ENCODE results near the gene DLGAP4.
"Not testable (repeated sequence)": the region's sequence is repeated elsewhere in the genome, so short reads cannot be mapped to it uniquely, and the experiment has no call there.

The DLGAP4 gene

DNA sequence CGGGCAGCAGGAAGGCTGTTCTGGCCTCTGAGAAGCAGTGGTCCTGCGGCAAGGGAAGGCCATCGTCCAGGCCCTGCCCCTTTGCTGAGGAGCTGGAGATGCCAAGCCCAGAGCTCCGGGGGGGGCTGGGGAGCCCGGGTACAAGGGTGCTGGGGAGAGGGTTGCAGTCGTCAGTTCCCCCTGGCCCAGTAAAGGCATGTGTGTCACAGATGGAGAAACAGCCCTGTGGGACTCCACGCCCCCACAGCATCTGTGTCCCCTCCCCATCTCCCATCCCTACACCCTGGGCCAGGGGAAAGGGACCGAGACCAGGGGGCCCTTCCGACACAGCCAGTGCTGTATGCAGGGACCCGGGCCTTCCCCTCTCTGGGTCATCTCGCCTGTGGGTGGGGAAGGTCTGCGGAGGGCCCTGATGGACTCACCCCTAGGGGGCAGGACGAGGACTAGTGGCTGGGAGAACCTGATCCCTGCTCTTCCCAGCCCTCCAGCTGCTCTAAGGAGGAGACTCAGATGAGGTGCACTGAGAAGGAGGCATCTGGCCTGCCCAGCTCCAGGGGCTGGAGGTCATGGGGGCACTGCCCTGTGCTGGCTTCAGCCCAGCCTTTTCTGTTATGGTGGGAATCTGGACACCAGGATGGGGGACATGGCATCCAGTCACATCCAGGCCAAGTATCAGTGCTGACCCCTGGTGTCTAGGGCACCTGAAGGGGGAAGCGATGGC is 235.8 kb downstream of the DLGAP4 start:
- DNase-seq (ENCODE audit: low spot score): peak; percentile 81

DNA sequence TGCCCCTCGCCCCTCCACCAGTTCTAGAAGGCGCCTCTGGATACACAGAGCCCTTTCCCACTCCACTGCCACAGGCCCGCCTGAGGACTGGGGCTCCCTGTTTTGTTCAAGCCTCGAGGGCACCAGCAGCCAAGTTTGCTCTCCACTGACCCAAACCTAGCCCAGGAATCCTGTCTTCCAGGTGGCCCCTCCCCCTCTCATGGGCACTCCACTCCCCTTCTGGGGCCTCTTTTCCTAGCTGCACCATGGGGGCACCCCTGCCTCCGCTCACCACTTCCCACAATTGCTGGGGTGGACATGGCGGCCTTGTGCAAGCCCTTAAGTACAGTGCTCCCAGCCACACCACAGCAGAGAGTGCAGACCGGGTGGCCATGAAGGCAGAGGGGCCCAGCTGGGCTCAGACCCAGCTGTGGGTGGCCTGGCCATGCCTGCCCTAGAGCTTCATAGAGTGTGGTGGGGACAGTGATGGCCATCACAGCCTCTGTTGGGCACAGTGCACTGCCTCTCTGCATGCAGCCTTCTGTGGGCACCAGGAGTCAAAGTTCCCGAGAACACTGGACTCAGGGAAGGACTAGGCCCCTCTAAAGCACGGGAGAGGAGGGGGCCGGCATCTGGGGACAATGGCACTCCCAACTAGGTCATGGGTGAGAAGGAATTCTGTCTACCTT is 236.5 kb downstream of the DLGAP4 start:
- DNase-seq (ENCODE audit: low spot score): no peak

DNA sequence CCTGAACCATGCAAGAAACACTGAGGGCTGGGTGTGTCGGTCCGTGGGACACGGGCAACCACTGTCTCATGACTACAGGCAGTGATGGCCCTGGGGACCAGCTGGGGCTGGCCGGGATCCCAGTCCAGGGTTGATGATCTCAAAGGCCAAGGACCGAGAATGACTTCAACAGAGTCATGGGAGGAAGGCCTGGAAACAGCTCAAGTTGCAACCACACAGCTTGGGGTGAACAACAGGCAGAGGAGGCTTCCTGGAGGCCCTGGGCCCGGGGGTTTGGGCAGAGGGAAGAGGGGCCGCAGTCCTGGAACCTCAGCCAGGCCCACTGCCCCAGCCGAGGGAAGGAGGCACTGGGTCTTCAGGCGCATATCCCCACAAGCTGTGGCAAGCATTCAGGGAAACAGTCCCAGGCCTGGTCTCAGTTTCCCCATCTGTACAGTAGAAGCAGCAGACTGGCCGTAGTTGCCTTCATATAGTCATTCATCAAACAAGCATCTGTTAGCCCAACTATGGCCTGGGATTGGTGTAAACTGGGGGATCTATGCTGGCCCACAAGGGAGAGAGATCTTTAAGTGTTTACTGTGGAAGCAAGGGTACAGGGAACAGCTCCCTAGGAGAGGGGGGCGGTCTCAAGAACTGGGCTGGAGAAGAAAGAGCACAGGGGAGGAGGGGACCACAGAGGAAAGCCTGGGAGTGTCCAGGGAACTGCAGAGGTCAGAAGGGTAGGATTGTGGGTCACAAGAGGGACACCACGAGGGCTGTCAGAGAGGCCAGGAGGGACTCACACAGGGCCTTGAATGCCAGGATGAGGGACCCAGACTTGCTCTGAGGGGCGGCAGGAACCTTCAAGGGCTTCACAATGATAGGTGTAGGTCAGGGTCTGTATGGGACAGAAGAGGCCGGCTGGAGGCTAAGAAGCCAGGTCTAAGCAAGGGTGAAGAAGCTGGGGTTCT is 237.3 kb downstream of the DLGAP4 start:
- DNase-seq (ENCODE audit: low spot score): peak; percentile 82

DNA sequence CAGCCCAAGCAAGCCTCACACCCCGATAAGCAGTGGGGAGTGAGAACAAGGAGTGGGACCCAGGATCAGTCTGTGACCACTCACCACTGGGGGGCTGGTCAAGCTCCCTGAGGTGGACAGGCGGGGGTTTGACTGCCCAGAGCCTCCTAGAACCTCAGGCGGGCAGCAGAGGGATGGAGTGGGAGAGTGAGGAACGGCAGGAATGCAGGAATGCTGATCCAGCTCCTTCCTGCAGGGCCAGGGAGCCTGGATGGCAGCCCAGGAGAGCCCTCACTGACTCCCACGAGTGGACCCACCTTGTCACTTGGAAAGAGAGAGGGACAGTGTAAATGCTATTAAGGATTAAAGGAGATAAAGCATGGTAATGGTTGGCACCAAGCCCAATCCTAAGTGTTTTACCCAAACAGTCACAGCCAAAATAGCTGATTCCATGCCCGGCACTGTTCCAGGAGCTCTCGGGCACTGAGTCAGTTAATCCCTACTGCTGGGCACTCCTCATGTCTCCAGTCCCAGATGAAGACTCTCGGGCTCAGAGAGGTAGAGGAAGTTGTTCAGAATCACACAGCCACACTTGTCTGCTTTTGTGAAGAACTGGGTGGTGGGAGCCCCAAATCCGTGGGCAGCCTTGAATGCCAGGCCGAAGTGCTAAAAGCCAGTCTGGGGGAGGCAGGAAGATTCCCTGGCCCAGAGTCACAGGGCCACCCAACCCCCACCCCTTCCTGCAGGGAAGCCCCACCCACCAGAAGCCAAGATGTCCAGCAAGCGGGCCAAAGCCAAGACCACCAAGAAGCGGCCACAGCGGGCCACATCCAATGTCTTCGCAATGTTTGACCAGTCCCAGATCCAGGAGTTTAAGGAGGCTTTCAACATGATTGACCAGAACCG is 238.2 kb downstream of the DLGAP4 start:
- DNase-seq (ENCODE audit: low spot score): peak; percentile 73

DNA sequence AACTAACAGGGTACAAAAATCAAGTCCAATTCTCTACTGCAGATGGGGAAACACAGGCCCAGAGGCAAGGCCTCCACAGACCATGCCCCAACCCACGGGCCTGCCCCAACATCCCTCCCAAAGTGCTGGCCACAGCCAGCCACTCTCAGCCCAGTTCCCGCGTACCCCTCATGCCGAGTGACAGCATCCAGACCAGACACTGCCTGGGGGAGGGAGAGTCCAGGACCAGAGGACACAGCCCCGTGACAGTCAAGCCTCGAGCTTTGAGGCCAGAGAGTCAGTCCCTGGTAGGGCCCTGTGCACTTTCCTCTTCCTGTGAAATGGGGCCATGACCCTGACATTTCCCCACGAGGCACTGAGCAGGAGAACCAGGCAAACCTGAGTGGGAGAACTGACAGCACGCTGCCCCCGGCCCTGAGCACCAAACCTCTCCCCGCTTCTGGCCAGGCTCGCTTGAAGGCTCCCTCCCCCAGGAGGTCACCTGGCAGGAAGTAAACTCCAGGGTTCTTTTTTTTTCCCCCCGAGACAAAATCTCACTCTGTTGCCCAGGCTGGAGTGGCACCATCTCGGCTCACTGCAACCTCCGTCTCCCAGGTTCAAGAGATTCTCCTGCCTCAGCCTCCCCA is 240.1 kb downstream of the DLGAP4 start:
- no peak for DNase-seq (ENCODE audit: low spot score)

DNA sequence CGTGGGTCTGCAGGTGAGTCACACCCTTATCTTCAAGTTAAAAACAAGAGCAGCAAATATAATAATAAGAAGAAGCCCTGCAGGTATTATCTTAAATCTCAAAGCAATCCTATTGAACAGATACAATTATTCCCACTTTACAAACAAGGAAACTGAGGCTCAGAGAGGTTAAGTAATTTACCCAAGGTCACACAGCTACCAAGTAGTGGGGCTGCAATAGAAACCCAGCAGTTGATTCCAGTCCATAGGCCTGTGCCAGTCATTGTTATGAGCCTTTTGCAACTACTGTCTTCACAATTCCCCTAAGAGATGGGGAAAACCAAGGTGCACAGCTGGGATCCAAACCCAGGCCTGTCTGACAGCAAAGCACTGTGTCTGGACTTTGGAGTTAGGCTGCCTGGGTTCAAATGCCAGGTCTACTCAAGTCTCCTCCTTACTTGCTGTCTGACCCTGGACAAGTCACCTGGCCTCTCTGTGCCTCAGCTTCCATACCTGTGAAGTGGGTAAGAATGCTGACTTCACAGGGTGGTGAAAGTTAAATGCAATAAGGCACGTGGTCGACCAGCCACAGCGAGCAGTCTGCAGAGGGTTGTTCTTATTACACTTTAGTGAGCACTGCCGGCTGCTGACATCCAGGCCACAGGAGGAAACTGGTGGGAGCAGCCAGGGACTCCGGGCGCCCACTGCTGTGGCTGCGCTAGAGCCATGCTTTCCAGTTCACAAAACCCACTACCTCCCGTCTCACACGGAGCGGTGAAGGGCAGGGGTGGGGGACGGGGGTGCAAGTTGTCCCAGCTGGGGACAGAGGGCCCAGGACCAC is 241.3 kb downstream of the DLGAP4 start:
- DNase-seq (ENCODE audit: low spot score): no peak

DNA sequence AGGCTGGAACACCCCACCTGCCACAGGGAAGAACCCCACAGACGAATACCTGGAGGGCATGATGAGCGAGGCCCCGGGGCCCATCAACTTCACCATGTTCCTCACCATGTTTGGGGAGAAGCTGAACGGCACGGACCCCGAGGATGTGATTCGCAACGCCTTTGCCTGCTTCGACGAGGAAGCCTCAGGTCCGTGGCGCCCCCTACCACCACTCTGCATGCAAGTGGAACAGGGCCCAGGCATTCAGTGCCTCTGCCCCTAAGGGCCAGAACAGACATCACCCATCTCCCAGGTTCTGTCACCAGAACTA is 241.8 kb downstream of the DLGAP4 start:
- DNase-seq (ENCODE audit: low spot score): no peak

DNA sequence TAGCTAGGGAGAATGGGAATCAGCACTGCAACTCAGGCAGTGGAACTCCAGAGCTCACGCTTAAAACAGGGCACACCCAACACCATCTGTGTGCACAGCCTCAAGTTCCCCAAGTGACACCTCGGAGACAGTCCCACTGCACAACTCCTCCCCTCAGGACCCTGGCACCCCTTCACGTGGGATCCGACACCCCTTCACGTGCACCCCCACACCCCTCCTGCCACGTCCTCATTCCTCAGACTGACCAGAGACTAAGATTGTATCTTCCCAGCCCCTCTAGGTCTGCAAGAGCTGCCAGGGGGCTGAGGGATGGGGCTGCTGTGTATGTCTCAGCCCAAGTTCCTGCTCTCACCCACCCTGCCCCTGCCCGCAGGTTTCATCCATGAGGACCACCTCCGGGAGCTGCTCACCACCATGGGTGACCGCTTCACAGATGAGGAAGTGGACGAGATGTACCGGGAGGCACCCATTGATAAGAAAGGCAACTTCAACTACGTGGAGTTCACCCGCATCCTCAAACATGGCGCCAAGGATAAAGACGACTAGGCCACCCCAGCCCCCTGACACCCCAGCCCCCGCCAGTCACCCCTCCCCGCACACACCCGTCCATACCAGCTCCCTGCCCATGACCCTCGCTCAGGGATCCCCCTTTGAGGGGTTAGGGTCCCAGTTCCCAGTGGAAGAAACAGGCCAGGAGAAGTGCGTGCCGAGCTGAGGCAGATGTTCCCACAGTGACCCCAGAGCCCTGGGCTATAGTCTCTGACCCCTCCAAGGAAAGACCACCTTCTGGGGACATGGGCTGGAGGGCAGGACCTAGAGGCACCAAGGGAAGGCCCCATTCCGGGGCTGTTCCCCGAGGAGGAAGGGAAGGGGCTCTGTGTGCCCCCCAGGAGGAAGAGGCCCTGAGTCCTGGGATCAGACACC is 242.8 kb downstream of the DLGAP4 start:
- no peak for DNase-seq (ENCODE audit: low spot score)

DNA sequence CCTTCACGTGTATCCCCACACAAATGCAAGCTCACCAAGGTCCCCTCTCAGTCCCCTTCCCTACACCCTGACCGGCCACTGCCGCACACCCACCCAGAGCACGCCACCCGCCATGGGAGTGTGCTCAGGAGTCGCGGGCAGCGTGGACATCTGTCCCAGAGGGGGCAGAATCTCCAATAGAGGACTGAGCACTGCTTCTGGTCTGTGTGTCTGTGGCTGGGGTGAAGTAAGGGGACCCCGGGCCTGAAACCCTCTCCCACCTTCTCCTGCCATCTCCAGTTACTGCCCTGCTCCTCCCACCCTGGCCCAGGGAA is 243.4 kb downstream of the DLGAP4 start:
- DNase-seq (ENCODE audit: low spot score): no peak

DNA sequence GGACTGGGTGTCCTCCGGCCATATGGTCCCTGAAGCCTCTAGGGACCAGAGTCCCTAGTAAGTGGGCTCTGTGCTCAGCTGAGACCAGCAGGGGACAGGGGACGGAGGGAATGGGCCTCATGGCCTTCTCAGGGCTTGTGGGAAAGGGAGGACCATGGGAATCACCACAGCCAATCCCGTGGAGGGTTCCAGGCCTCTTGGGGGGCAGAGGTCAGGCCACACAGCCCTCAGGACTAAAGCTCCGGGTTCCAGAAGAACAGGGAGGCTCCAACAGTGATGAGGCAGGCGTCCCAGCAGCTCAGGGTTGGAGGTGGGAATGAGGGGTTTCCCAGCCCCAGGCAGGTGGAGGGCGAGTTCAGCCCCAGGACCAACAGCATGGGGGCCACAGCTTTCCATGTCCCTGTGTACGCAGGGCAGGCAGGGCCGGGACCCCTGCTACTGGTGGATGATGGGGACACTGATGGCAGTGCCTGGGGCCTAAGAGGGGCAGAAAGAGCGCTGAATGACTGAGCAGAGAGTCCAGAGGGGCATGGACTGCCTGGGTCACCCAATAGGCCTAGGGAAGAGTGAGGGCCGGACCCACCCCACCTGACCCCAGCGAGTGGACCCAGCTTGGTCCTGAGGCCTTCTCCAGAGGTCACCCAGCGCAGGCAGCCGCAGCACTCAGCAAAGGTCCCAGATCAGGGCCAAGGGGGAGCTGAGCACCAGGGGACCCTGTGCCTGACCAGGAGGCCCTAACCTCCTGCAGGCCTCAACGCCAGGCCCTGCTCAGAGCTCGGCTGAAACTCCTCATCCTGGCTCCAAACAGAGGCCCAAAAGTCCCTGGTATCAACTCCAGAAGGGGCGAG is 244.0 kb downstream of the DLGAP4 start:
- no peak for DNase-seq (ENCODE audit: low spot score)

DNA sequence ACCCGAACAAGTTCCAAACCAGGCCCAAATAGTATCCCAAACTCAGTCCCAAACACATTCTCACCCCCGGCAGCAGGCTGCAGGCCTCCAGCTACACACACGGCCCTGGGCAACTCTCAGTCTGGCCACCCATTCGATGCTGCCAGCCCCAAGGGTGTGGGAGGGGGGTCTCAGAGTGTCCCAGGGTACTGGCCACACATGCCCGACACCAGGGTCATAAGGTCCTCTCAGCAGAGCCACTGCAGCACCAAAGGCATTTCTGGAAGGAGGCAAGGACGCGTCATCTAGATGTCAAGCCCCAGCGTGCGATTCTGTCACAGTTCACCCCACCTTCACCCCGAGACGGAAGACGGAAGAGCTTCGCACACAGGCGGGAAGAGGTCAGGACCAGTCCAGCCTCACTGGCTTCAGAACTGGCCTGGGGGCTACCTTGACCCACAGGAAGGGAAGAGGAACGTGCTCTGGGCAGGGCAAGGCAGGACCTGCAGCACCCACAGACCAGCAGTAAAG is 244.7 kb downstream of the DLGAP4 start:
- DNase-seq (ENCODE audit: low spot score): no peak

DNA sequence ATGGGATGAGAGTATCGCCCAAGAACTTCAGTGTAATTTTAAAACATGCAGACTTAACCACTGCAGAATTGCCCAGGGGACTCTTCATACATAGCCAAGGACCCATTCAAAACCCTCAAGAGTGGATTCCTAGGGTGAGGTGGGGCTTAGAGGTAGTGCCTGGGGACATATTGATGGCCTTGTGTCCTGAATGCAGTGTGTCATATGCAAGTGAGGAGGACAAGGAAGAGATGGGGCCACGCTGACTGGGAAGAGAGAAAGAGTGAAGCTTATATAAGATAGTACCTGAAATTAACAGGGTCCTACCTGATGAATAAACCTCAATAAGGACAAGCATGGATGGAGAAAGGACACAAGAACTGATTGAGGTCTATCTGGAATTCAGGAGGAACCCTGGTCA is 249.1 kb downstream of the DLGAP4 start:
- no peak for DNase-seq (ENCODE audit: low spot score)

DNA sequence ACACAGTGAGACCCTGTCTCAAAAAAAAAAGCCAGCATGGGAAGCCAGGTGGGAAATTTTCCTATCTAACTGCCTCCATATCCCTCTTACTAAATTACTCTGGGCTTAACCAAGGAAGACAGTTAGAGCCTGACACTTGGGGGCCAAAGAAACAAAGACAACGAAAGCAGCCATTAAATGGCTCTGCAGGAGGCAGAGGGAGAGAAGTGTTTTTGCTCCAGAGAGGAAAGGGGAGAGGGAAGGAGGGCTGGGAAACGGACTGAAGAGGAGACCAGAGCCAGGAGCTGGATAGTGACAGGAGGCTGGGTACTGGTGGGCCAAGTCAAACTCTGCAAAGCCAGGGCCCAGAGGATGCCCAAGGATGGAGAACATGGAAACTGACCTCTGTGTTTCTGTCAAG is 256.6 kb downstream of the DLGAP4 start:
- DNase-seq (ENCODE audit: low spot score): no peak

DNA sequence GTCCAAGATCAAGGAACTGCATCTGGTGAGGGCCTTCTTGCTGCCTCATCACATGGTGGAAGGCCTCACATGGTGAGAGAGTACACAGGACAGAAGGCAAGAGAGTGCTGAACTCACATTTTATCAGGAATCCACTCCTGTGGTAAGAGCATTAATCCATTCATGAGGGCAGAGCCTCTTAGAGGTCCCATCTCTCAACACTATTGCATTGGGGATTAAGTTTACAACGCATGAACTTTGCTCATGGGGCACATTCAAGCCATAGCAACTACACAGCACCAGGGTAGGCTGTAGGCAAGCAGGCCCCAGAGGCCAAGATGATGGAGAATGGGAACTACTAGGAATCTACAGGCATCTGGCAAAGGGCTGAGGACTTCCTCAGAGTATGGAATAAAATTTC is 257.2 kb downstream of the DLGAP4 start:
- no peak for DNase-seq (ENCODE audit: low spot score)

DNA sequence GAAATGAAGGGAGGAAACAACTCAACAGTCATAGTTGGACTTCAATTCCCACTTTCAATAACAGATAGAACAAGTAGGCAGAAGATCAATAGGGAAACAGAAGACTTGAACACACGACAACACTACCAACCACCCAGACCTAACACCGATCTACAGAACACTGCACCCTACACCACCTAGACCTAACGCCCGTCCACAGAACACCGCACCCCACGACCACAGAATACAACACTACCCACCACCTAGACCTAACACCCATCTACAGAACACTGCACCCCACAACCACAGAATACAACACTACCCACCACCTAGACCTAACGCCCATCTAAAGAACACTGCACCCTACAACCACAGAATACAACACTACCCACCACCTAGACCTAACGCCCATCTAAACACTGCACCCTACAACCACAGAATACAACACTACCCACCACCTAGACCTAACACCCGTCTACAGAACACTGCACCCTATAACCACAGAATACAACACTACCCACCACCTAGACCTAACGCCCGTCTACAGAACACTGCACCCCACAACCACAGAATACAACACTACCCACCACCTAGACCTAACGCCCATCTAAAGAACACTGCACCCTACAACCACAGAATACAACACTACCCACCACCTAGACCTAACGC is 258.1 kb downstream of the DLGAP4 start:
- DNase-seq (ENCODE audit: low spot score): not testable (repeated sequence)

DNA sequence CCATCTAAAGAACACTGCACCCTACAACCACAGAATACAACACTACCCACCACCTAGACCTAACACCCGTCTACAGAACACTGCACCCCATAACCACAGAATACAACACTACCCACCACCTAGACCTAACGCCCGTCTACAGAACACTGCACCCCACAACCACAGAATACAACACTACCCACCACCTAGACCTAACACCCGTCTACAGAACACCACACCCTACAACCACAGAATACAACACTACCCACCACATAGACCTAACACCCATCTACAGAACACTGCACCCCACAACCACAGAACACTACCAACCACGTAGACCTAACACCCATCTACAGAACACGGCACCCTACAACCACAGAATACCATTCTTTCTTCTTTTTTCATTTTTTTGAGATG is 258.6 kb downstream of the DLGAP4 start:
- DNase-seq (ENCODE audit: low spot score): not testable (repeated sequence)

DNA sequence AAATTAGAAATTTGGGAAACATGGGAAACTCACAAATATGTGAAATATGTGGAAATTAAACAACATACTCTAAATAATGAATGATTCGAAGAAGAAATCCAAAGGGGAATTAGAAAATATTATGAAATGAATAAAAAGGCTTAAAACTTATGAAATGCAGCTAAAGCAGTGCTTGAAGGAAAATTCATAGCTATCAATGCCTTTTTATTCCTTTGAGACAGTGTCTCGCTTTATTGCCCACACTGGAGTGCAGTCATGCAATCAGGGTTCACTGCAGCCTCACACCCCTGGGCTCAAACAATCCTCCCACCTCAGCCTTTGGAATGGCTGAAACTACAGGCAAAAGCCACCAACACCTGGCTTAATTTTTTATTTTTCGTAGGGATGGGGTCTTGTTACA is 259.4 kb downstream of the DLGAP4 start:
- no peak for DNase-seq (ENCODE audit: low spot score)

DNA sequence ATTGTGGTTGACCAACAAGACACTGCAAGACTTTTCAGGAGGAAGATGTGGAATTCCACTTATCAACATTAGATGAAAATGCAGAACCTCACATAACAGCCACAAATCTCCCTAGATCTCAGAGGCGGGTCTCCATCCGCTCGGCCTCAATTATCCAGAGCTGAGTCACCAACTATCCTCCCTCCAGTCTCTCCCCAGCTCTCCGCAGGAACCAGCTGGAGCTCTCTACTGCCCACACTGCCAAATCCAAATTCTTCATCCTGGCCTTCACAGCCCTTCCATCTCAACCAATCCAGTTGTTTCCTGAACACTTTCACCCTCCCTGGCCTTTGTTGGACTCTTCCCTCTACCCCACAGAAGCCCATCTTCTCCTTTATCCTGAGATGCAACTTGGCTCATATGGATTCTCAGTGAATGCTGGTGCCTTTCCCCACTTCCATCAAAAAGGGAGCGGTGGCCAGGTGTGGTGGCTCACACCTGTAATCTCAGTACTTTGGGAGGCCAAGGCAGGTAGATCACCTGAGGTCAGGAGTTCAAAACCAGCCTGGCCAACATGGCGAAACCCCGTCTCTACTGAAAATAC is 263.8 kb downstream of the DLGAP4 start:
- peak; percentile 70 for DNase-seq (ENCODE audit: low spot score)
